GM19328 (cell line): ENCODE data around the gene SPOCK1.

Experiments
- ATAC-seq: cut with Tn5 transposase; IDR thresholded peaks from one replicate; pipeline ENCODE4 v1.9.1; 2021; ENCODE audit warnings: mild to moderate bottlenecking, moderate library complexity; ENCODE audit not compliant: unreplicated experiment

The SPOCK1 gene

DNA sequence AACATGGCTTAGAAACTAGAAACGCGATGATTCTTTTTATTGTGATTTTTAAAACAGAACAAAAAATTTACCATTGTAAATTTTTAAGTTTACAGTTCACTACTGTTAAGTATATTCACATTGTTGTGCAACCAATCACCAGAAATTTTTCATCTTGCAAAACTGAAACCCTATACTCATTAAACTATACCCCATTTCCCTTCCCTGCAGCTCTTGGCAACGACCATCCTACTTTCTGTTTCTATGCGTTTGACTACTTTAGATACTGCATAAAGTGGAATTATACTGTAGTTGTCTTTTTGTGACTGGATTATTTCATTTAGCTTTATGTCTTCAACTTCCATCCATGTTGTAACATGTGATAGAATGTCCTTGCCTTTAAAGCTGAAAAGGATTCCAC lies 52.5 kb downstream of the SPOCK1 start:
- ATAC-seq, result no peak

DNA sequence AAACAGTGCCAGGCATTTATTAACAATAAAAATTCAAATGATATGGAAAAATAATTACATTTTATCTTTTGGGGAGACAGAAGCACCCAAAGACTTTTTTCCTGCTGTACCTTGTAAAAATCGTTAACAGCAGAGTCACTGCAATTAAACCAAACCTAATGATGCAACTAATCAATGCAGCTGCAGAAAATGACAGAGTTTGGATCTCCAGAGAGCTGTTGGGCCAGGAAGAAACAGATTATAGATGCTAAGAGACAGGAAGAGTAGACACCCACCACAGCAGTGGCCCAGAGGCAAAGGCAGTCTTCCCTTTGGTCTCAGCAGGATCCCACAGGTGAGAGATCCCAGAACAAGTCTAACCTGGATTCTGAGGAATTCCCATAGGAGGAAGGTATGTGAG lies 53.0 kb downstream of the SPOCK1 start:
- ATAC-seq, result no peak

DNA sequence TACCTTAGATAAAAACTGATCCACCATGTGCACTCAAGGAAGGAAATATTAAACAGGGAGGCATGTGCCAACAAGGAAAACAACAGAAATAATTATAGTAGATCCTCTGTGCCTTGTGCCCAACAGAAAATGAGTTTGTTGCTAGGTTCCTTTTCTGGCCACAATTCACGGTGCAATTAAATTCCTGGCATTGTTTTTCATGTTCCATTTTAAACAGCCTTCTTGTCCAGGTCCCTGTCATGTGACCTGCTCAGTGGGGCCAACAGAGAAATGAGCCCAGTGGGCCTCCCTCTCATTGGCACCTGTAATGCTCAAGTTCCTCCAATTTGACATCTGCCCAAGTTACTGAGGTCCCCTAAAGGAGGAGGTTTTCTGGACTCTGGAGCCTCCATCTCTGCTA lies 56.5 kb downstream of the SPOCK1 start:
- ATAC-seq, result no peak

DNA sequence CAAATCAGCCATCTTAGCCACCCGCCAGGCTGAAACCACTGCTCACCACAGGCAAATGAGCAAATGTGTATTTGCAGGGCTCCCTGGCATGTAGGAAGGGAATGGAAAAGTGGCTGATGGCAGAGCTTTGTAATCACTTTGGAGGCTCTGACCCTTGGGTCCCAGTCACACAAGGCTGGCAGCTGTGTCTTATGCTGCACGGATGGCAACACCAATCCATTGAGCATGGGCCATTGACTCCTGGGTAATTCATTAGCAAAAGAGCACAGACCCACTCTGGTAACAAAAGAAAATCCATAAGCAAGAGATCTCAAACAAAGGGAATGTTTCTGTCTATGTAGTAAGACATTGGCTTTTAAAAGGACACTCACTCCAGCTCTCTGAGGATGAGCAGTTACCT lies 57.6 kb downstream of the SPOCK1 start:
- no peak for ATAC-seq

DNA sequence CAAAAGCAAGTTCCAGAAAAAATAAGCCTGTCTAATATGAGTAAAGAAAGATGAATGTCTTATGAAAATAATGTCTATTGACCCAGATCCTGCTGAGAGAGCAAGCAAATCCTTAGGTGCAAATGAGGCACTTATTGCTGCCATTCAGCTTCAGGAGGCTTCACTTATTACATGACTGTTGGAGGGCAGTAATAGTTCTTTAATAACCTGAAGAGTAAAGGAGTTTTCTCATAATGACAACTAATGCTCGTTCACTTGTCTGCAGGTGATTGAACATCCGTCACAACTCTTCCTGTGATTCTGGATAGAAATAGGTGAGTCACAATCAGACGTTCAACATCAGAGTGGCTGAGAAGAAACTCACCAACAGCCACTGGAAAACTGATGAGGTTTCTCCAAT lies 58.3 kb downstream of the SPOCK1 start:
- no peak for ATAC-seq

DNA sequence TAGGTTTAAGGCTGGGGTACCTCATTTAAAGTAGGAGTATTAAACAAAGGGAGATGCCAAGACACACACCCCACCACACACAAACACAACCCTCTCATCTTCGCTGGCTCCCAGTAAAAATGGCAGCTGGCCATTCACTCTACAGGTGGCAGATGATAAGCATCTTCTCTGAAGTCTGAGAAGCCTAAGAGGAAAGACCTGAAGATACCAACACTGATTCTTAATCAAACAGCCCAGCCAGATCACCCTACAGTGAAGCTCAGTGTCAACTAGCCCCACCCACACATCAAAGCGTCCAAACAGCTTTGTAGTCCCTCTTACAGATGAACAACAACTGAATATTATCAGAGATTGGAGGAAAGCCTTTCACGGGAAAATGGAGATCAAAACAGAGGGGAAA lies 59.5 kb downstream of the SPOCK1 start:
- ATAC-seq, result no peak

DNA sequence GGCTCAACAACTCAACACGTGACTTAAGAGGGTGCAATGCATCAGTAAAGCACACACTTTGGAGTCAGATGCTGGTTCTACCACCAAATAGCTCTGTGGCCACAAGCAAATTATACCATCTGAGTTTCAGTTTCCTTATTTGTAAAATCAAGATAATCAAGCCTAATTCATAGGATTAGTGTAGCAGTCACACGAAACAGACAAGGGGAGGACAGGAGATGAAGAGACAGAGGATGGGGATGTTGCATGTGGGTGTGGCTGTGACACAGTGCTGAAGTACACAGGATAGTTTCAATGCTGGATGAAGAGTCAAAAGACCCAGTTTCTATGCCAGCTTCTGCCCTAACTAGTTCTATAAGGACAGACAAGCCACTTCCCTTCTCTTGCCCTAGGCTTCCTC lies 60.2 kb downstream of the SPOCK1 start:
- ATAC-seq, result no peak

DNA sequence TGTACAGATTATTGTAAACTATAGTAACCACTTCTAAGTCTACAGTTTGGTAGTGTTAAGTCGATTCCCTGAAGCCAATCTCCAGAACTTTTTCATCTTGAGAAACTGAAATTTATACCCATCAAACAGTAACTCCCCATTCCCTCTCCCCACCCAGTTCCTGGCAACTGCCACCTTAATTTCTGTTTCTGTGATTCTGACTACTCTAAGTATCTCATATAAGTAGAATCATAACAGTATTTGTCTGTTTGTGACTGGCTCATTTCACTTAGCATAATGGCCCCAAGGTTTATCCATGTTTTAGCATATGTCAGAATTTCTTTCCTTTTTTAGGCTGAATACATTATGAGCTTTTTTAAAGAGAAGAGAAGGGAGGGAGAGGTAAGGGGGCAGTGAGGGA lies 61.4 kb downstream of the SPOCK1 start:
- no peak for ATAC-seq

DNA sequence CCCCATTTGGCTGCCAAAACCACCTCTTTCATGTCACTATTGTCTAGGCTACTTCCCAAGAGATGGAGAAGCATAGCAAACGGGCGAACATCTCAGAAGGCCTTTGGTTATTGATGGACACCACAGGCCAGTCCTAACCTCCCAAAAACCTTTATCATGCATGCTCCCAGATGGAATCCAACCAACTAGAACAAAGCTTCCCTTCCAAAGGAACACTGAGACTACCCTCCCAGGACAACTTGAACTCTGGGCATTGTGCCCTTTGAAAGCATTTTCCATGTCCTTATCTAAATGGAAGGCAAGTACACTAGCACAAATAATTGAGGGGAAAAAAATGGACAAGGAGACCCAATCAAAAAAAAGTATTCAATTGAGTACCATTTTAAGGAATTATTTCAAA lies 65.6 kb downstream of the SPOCK1 start:
- no peak for ATAC-seq

DNA sequence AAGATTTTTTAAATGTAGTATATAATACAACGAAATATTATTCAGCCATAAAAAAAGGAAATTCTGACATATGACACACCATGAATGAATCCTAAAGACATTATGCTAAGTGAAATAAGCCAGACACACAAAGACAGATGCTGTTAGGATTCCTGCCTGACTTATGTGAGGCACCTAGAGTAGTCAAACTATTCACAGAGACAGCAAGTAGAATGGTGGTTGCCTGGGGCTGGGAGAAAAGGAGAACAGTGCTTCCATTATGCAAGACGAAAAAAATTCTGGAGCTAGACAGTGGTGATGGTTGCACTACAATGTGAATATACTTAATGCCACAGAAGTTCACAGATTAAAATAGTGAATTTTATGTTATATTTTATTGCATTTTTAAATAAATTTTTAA lies 66.8 kb downstream of the SPOCK1 start:
- ATAC-seq, result no peak

DNA sequence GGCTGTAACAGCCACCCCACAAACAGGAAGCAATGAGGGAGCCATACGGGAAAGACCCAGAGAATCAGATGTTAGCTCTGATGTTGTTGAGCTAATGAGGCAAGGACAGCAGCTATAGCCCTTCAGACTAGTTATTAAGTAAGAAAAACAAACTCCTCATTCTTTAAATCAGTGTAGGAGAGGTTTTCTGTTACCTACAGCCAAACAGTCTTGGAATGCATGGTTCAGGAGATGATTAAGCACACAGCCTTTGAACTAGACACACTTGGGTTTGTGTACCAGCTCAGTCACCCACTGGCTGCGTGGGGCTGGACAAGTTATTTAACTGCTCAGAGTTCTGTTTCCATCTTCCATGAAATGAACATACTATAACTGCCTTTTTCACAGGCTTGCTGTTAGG lies 68.1 kb downstream of the SPOCK1 start:
- ATAC-seq, result no peak

DNA sequence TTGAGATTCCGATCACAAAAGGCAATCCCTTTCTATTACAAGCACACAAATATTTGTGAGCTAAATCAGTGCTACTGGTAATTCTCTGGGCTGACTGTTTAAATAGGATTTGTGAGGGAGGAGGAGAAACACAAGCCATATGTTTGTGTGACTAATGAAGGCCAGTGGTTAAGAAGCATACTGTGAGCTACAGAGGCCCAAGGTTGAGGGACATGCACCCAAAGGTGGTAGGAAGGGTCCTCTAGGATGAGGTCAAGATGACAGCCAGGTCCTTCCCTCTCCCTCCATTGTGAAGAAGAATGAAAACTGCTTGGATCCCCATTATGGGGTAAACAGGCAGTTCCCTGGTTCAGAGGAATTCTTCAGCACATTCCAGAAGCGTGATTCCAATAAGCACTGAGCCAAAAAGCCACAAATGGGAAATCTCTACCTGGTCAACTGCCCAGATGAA lies 83.9 kb downstream of the SPOCK1 start:
- ATAC-seq, result no peak

DNA sequence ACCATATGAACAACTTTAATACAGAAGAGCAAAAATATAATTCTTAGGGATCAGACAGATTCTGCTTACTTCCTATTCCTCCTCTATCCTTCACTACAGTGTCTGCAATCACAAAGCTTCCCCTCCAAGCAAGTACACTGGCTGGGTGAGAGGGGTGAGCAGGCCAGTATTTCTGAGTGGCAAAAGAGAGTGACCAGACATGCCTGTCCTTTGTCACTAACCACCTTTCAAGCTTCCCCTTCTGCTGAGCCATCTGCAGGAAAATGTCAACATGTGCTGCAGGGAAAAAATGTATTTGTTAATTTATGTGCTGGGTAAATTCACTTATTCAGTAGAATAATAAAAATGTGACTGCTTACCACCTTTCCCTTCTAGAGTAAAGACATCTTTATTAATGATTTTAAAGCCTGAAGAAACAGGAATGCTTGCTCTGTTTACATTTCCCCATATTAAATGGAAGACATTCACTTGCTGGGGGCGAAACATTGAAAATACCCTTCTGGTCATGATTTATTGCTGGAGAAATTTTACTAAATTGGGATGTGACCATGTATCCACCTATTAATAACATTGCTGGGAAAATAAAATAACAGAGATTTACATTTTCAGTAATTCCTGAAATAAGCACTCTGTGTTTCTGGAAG lies 84.9 kb downstream of the SPOCK1 start:
- no peak for ATAC-seq

DNA sequence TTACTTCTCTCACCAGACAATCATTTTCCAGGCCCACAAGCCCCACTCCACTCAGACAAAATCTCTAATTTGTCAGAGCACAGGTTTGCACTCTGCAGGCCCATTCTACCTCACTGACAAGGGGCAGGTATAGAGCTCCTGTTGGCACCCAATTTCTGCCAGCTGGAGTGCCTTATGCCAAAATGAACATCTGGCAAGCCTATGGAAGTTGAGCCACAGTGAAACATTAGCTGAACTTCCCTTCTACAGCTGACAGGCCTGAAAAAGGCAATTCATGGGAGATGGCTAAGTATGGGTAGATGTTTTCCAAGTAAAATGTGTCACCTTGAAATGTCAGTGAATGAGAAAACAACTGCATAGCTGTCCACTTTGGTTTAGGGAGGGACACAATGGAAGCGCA lies 87.0 kb downstream of the SPOCK1 start:
- ATAC-seq, result no peak

DNA sequence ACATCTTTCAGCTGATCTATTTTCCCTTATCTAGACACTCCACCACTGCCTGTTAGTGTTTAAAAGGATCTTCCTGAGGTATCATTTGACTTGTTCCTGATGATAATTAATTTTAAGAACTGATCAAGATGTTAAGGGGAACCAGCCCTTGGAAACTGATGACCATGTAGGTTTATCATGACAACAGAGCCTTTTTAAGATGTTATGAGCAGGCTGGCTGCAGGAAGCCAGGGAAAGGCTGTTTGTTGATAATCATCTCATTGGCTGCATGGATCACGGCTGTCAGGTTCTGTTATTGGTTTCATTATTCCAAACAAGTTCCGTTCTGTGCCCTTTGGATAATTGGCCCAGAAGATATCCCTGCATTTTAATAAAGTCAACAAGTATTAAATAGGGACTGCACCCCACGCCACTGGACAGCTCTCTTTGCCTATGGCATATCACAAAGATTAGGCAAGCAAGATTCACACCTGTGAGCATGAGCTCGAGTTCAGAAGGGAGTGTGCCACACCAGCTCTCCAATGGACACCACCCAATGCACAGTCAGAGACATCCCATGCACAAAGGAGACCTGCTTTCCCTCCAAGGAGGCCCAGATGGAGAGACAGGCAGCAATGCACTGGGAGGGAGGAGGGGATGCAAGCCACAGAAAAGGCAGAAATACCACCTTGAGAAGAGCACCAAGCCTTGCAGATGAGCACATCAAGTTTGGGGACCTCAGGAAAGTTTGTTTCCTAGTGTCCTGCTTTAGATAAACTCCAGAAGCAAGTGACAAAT lies 88.7 kb downstream of the SPOCK1 start:
- ATAC-seq, result no peak

DNA sequence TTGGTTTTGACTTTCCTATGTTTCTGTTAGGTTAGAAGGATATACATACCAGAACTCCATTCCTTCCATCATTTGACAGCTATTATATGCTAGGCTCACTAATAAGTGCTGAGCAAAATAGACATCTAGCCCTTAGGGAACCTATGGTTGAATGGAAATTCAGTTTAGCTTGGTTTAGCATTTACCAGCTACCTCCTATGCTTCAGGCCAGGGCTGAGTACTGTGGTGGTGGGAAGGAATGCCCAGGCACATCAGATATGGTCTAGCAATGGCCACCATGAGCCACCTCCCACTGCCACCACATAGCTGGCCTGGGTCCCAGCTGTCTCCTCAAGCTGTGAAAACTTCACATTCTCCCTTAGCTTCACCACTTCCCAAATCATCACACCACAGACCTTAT lies 89.4 kb downstream of the SPOCK1 start:
- ATAC-seq, result no peak

DNA sequence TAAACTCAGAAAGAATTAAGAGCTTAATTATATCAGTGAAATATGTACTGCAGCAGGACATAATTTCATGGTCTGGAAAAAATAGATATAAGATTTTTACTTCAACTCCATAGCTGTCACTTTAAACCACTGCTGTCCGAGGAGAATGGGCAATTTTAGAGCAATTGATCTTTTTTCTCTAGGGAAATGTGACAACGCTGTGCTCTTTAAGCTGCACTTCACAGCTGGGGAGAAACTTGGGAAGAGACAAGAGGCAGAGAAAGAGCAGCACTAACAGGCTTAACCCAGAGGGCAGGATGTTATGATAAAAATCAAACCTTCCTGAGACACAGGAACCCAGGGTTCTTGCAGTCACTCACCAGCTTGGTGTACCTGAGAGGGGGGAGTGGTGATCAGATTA lies 92.0 kb downstream of the SPOCK1 start:
- no peak for ATAC-seq

DNA sequence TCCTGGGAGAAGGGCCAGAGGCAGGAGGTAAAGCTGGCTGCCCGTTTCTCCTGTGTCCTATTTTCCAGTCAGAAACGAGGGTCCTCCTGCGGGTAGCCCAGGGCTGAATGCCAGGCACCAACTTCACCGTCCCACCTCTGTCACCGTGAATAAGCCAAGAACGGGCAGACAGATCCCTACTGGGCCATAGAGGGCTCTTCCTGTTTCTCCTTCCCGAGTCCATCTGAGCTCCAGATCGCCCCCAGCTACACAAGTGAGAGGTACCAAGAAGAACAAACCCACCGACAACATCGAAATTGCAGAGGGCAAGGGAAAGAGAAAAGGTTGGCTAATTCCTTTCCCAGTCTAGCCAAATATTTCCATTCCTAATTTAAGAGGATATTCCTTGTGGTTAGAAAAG lies 93.7 kb downstream of the SPOCK1 start:
- ATAC-seq, result no peak

DNA sequence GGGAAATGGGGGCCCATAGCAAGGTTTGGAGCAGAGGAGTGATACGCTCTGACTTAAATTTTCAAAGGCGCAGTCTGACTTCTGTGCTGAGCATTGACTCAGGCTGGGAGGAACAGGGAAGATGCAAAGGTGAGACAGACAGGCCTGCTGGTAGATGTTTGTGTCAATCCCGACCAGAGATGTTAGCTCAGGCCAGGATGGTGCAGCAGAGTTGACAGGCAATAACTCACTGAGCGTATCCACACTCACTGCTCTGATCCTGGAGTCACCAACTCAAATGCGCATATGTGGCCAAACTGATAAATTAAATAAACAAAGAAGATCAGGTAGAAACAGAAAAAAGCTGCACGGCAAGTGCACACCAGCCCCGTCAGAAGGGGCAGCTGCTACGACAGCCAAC lies 95.3 kb downstream of the SPOCK1 start:
- no peak for ATAC-seq

DNA sequence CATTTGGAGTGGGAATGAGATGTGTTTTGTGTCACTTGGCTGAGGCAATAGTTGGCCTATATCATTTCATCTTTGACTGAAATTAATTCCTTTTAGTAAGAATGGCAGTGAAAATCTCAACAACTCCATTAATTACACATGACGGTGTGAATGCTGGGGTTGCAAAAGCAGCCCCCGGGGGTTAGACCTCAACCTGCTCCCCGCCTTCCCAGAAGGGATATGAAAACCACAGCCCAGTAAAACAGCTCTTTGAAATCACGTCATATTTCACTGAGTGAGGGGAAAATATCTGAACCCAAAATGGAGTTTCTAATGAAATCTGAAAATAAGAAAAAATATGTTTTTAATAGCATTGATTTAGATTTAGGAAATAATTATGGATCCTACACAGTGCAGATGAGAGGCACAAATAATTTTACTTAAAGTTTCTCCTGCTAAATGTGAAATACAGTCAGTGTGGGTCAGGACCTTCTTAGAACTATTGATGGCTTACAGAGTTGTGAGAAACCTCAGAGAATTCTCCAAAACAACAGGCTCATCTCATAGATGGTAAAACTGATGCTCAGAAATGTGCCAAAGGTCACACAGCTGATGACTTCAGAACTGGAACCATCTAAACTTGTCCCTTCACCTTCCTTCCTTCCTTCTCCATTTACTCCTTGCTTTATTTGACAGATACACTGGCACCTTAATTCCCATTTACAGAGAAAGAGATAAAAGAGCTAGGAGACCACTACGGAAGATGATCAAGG lies 96.5 kb downstream of the SPOCK1 start:
- no peak for ATAC-seq

DNA sequence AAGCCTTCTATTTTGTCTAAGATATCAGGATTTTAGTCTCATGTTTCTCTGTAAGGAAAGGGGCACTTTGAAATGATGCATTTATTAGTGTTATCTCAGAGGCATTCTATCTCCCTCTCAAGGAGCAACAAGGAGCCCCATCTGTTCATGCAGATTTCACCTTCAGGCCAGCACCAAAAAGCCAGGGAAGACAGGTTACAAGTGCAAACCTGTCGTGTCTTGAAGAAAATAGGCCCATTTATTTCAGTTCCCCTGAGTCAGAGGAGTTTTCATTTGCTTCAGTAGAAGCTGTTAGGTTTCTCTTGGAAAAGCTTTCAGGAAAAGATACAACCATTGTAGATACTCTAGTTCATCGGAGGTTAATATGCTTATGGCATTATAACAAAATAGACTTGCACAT lies 97.2 kb downstream of the SPOCK1 start:
- no peak for ATAC-seq

DNA sequence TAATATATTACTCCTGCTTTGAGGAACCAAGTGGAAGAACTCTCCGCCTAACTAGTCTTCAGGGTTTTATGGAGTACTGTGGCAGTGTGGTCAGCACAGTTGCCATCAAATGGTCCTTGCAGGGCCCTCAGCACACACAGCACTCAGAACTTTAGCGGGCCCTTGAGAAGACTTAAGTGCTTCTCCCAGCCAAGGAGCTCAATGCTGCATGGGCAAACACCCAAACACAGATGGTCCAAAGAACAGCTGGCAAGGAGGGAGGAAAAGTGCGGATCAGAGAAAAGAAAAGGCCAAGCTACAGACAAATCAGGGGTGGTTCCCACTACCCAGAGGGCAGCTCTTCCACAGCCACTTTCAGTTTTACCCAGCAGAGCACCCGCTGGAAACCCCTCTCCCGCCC lies 98.6 kb downstream of the SPOCK1 start:
- no peak for ATAC-seq
